ENCODE measurements around the gene AS3MT. TPM values are rescaled to one million over a fixed set of nuclear protein-coding genes. Genes with fewer than 3 reads are reported as not detected.

Gene AS3MT
- total and polyA plus RNA-seq, 2 of the 8 experiments (the other 6 are each of a cell fraction or from before 2014, with no cell fraction given), result 5.8 to 10.3 TPM

DNA sequence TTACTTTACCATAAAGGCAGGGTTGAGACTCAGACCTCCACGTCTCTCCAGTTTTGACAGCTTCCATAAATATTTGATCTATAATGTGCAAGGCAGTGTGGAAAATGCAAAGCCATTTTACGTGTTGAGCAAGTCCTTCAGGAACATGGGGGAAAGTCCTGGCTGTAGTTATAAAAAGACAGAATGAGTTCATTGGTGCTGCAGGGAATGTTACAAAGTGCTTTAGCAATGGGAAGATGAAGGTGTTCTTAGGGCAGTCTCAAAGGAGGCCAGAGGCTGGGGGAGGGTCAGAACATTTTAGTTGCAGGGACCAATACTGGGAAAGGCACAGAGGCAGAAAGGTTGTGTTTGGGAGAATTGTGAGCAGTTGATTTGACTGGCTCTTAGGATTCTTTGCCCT lies 76.7 kb downstream of the AS3MT start:
- Histone ChIP-seq H2BK15ac (ENCODE audit: low read length) (no peak overlapping the region), H2AFZ (ENCODE audit: low read length) (no peak overlapping the region), H4K5ac (ENCODE audit: insufficient read length, low read depth, low read length) (no peak overlapping the region), H3K4me3 (ENCODE audit: extremely low read depth in 1 of 4, insufficient read depth in 2 of 4, low read depth in 3 of 4, low read length in 4 of 4) (no peak overlapping the region), H3K9ac (replicated peaks in 1 of 4; ENCODE audit: extremely low read depth in 1 of 4, low read depth in 3 of 4, low read length in 3 of 4) (no peak overlapping the region), H3K14ac (ENCODE audit: insufficient read length) (no peak overlapping the region), H2AK5ac (ENCODE audit: low read depth, low read length) (no peak overlapping the region), H2BK5ac (ENCODE audit: low read depth, low read length) (no peak overlapping the region), H3K9me3 (ENCODE audit: insufficient read depth in 2 of 2, low read depth in 1 of 2, low read length in 1 of 2) (no peaks in the 10 kb centered on the region), H3K79me1 (ENCODE audit: low read depth, low read length) (peaks cover 3% of the 10 kb centered on the region), H3K23me2 (ENCODE audit: low read depth, low read length) (no peaks in the 10 kb centered on the region), H3K36me3 (ENCODE audit: control insufficient read depth in 2 of 4, insufficient read depth in 4 of 4, low read length in 3 of 4) (no peaks in the 10 kb centered on the region), H2BK120ac (replicated peaks; ENCODE audit: low read depth, low read length) (no peak overlapping the region), H4K8ac (ENCODE audit: extremely low read depth, insufficient read depth, low read length) (no peak overlapping the region), H3K4ac (replicated peaks; ENCODE audit: insufficient read length, low read depth, low read length) (no peak overlapping the region), H3K23ac (ENCODE audit: insufficient read length) (no peak overlapping the region), H3K79me2 (ENCODE audit: control insufficient read depth in 1 of 2, insufficient read depth in 2 of 2, low read length in 2 of 2) (no peaks in the 10 kb centered on the region), H3K4me1 (replicated peaks in 1 of 4; ENCODE audit: control insufficient read depth in 3 of 4, insufficient read depth in 4 of 4, low read length in 3 of 4) (peaks cover 0 to 3% (median 0%) of the 10 kb centered on the region in 4 experiments; a peak in 3 of 7 replicates), H2BK12ac (ENCODE audit: low read depth, low read length) (no peak overlapping the region; the same call in 1 of the 2 replicates), H3K56ac (replicated peaks; ENCODE audit: insufficient read length, low read depth, low read length) (no peak overlapping the region), H4K91ac (replicated peaks; ENCODE audit: insufficient read length, low read length) (no peak overlapping the region), H3K4me2 (ENCODE audit: insufficient read depth in 1 of 2, low read depth in 2 of 2, low read length in 2 of 2) (no peak overlapping the region), H3K27ac (ENCODE audit: low read depth, low read length) (no peak overlapping the region), H3K18ac (ENCODE audit: extremely low read depth, low read length) (no peak overlapping the region), H3K27me3 (replicated peaks in 1 of 4; ENCODE audit: control insufficient read depth in 3 of 4, extremely low read depth in 1 of 4, insufficient read depth in 3 of 4, low read length in 3 of 4) (no peaks in the 10 kb centered on the region), H4K20me1 (replicated peaks in 1 of 2; ENCODE audit: control insufficient read depth in 1 of 2, insufficient read depth in 2 of 2, low read length in 2 of 2) (no peaks in the 10 kb centered on the region), H2BK20ac (ENCODE audit: low read length) (no peak overlapping the region)
- ChIA-PET CTCF (ENCODE audit: partially characterized antibody) (interaction anchor here (0.9 to 1.5 kb wide), 3 partner anchors 48 to 111 kb away, joined by 3 to 4 read pairs (median 3); no protein-coding TSS in a partner anchor), POLR2A (ENCODE audit: partially characterized antibody) (interaction anchor here (1.1 kb wide), 1 partner anchor 17 kb away, joined by 3 read pairs; no protein-coding TSS in a partner anchor)
- TF ChIP-seq CBX5 (IDR thresholded peaks at IDR 0.05; ENCODE audit: low read depth, low read length), result no peak
- no peak for TF ChIP-seq CHD1 (IDR thresholded peaks at IDR 0.05; ENCODE audit: low read depth, low read length)
- TF ChIP-seq NANOG (IDR thresholded peaks at IDR 0.05; ENCODE audit: insufficient read depth, low read depth, low read length, poor library complexity, severe bottlenecking), result no peak
- no peak for TF ChIP-seq POLR2A (IDR thresholded peaks at IDR 0.05; ENCODE audit: control extremely low read depth in 1 of 2, low read depth in 2 of 2, low read length in 2 of 2)
- no peak for TF ChIP-seq CHD2 (IDR thresholded peaks at IDR 0.05; ENCODE audit: low read length)
- TF ChIP-seq GTF2F1 (IDR thresholded peaks at IDR 0.05; ENCODE audit: borderline replicate concordance, low read depth, low read length), result no peak
- no peak for TF ChIP-seq TBP (IDR thresholded peaks at IDR 0.05; ENCODE audit: low read depth, low read length)
- DNase-seq (ENCODE audit: low read depth in 1 of 2, low spot score in 2 of 2) (no peak), FAIRE-seq (peak; percentile 58)
- WGBS, 2 experiments (ENCODE audit: extremely low coverage in 1 of 2, insufficient coverage in 1 of 2, insufficient read length in 1 of 2, insufficient replicate concordance in 2 of 2, low coverage in 1 of 2, low lambda C conversion rate in 2 of 2, missing lambda C conversion rate in 1 of 2), result 82% methylated on average over 2 of the region's 2 CpGs; no CpG with 5 or more reads in 1 of the 2 experiments

Data from H1 (cell line).